Measurements from ENCODE around the gene ODAD2. TPM values are rescaled to one million over a fixed set of nuclear protein-coding genes. Genes with fewer than 3 reads are reported as not detected.

ODAD2 gene, protein sequence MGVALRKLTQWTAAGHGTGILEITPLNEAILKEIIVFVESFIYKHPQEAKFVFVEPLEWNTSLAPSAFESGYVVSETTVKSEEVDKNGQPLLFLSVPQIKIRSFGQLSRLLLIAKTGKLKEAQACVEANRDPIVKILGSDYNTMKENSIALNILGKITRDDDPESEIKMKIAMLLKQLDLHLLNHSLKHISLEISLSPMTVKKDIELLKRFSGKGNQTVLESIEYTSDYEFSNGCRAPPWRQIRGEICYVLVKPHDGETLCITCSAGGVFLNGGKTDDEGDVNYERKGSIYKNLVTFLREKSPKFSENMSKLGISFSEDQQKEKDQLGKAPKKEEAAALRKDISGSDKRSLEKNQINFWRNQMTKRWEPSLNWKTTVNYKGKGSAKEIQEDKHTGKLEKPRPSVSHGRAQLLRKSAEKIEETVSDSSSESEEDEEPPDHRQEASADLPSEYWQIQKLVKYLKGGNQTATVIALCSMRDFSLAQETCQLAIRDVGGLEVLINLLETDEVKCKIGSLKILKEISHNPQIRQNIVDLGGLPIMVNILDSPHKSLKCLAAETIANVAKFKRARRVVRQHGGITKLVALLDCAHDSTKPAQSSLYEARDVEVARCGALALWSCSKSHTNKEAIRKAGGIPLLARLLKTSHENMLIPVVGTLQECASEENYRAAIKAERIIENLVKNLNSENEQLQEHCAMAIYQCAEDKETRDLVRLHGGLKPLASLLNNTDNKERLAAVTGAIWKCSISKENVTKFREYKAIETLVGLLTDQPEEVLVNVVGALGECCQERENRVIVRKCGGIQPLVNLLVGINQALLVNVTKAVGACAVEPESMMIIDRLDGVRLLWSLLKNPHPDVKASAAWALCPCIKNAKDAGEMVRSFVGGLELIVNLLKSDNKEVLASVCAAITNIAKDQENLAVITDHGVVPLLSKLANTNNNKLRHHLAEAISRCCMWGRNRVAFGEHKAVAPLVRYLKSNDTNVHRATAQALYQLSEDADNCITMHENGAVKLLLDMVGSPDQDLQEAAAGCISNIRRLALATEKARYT
- 1.0 and 1.6 TPM in 2 replicates for total RNA-seq

DNA sequence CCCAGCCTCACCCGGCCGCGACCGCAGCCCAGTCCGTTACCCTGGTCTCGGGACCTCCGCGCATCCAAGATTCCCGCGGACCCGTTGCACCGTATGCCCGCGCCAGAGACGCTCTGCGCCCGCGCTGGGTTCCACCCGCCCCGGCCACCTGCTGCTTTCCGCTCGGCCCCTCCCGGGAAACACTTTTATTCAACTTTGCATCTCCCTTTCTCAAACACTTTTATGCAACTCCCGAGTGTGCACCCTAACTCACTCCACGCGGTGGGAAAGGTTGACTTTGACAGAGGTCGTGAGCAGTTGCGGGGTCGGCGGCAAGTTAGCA is at the start of gene ODAD2:
TSS of gene ODAD2 (minus strand) at position 126 of the 322 bp plus-strand sequence. CDS start 3,937 bp downstream, outside the sequence.

Measured in bladder microvascular endothelial cell (primary cell).